ENCODE results near the gene LOXL1. TPM values are rescaled to one million over a fixed set of nuclear protein-coding genes. Genes with fewer than 3 reads are reported as not detected.

Gene LOXL1
- total and polyA plus RNA-seq, 2 of the 13 experiments (the other 11 are each of a cell fraction or from before 2014, with no cell fraction given) = 0.51 to 1.3 TPM

GRCh38 chr15:73964736-73965093 is 38.5 kb downstream of the LOXL1 start (continued):
- peak; percentile 82 for TF ChIP-seq SMC3 (IDR thresholded peaks at IDR 0.05; ENCODE audit: low read length)
- TF ChIP-seq ZMYM4 (CRISPR knock-in tag; IDR thresholded peaks at IDR 0.05) = no peak
- peak; percentile 20 for TF ChIP-seq XRCC5 (optimal IDR thresholded peaks at IDR 0.05; ENCODE audit: low read length)
- no peak for TF ChIP-seq ZNF142 (CRISPR knock-in tag; IDR thresholded peaks at IDR 0.05)
- no peak for TF ChIP-seq POGK (CRISPR knock-in tag; conservative IDR thresholded peaks at IDR 0.05)
- TF ChIP-seq NCOA5 (CRISPR knock-in tag; IDR thresholded peaks at IDR 0.05) = no peak
- TF ChIP-seq BORCS8-MEF2B (CRISPR knock-in tag; IDR thresholded peaks at IDR 0.05) = peak; percentile 59; the same call in 1 of the 2 replicates
- TF ChIP-seq, protein P1, sequence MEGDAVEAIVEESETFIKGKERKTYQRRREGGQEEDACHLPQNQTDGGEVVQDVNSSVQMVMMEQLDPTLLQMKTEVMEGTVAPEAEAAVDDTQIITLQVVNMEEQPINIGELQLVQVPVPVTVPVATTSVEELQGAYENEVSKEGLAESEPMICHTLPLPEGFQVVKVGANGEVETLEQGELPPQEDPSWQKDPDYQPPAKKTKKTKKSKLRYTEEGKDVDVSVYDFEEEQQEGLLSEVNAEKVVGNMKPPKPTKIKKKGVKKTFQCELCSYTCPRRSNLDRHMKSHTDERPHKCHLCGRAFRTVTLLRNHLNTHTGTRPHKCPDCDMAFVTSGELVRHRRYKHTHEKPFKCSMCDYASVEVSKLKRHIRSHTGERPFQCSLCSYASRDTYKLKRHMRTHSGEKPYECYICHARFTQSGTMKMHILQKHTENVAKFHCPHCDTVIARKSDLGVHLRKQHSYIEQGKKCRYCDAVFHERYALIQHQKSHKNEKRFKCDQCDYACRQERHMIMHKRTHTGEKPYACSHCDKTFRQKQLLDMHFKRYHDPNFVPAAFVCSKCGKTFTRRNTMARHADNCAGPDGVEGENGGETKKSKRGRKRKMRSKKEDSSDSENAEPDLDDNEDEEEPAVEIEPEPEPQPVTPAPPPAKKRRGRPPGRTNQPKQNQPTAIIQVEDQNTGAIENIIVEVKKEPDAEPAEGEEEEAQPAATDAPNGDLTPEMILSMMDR (CRISPR knock-in tag; IDR thresholded peaks at IDR 0.05) = peak; percentile 90
- TF ChIP-seq ZNF777 (CRISPR knock-in tag; IDR thresholded peaks at IDR 0.05) = peak; percentile 37; the same call in 1 of the 2 replicates
- TF ChIP-seq MYC (CRISPR knock-in tag; IDR thresholded peaks at IDR 0.05; ENCODE audit: borderline replicate concordance) = 0 out of 2 replicates have a peak, but pooled peaks have one; percentile 21
- TF ChIP-seq ZSCAN31 (CRISPR knock-in tag; IDR thresholded peaks at IDR 0.05; ENCODE audit: low read depth) = 0 out of 2 replicates have a peak, but pooled peaks have one; percentile 25
- TF ChIP-seq SOX6 (IDR thresholded peaks at IDR 0.05) = no peak
- no peak for TF ChIP-seq SOX6 (CRISPR knock-in tag; IDR thresholded peaks at IDR 0.05)
- TF ChIP-seq, protein P2, sequence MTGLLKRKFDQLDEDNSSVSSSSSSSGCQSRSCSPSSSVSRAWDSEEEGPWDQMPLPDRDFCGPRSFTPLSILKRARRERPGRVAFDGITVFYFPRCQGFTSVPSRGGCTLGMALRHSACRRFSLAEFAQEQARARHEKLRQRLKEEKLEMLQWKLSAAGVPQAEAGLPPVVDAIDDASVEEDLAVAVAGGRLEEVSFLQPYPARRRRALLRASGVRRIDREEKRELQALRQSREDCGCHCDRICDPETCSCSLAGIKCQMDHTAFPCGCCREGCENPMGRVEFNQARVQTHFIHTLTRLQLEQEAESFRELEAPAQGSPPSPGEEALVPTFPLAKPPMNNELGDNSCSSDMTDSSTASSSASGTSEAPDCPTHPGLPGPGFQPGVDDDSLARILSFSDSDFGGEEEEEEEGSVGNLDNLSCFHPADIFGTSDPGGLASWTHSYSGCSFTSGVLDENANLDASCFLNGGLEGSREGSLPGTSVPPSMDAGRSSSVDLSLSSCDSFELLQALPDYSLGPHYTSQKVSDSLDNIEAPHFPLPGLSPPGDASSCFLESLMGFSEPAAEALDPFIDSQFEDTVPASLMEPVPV (CRISPR knock-in tag; IDR thresholded peaks at IDR 0.05) = no peak
- no peak for TF ChIP-seq HCFC1 (IDR thresholded peaks at IDR 0.05; ENCODE audit: low read depth, low read length)
- TF ChIP-seq ZNF891 (CRISPR knock-in tag; IDR thresholded peaks at IDR 0.05) = 0 out of 2 replicates have a peak, but pooled peaks have one; percentile 29
- no peak for TF ChIP-seq MLLT10 (CRISPR knock-in tag; IDR thresholded peaks at IDR 0.05)
- TF ChIP-seq, protein P3, sequence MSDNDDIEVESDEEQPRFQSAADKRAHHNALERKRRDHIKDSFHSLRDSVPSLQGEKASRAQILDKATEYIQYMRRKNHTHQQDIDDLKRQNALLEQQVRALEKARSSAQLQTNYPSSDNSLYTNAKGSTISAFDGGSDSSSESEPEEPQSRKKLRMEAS (IDR thresholded peaks at IDR 0.05) = no peak
- TF ChIP-seq ERF (CRISPR knock-in tag; IDR thresholded peaks at IDR 0.05) = peak; percentile 53; the same call in 1 of the 2 replicates
